ENCODE measurements around the gene TUFT1. TPM values are rescaled to one million over a fixed set of nuclear protein-coding genes. Genes with fewer than 3 reads are reported as not detected.

The TUFT1 gene
- total and polyA plus RNA-seq, 11 donors: 2.1 to 13.6 (median 4.3) TPM

DNA sequence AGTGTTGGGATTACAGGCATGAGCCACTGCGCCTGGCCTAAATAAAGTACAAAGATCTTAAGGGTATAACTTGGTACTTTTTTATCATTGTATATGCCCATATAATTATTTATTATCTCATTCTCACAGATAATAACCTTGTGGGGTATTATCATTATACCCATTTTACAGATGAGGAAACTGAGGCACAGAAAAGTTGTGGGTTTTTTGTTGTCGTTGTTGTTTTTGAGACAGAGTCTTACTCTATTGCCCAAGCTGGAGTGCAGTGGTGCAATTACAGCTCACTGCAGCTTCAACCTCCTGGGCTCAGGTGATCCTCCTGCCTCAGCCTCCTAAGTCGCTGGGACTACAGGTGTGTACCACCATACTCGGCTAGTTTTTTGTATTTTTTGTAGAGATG, 24.8 kb upstream of the TUFT1 start:
- no peaks in the 10 kb centered on the region for H3K36me3 ChIP-seq
- peaks cover 0 to 22% (median 6%) of the 10 kb centered on the region in 9 donors for H3K27me3 ChIP-seq
- TF ChIP-seq POLR2A (IDR thresholded peaks at IDR 0.05): no peak
- no peaks in the 10 kb centered on the region for H3K9me3 ChIP-seq
- H3K4me3 ChIP-seq: no peak overlapping the region
- no peak for ATAC-seq
- no peak overlapping the region for H3K27ac ChIP-seq
- intact Hi-C loops (cut with DNase I): no loop called here
- WGBS, 4 donors: 88 to 99% (median 93%) methylated on average over 4 of the region's 4 CpGs
- H3K4me1 ChIP-seq: peaks cover 0 to 22% (median 10%) of the 10 kb centered on the region in 12 donors
- DNase-seq: no peak

DNA sequence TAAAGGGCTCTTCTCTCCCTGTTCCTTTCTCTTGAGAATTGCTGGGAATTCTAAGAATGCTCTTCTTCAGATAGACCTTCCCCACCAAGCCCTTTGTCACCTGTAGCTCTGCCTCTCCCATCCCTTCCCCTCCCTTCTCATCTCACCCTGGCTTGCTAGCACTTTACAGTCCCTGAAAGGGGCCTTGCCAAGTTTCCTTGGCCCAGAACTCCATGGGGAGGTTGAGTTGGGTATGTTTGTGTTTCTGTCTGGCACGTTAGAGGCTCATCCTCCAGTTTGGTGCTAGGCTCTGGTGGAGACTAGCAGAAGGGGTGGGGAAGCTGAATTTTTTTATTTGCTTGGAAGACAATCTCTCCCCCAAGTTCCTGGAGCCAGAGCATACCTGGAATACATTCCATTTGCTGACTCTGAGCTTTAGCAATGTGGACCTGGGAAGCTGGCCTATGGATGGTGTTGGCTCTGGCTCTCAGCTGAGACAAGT, 24.0 kb upstream of the TUFT1 start:
- TF ChIP-seq, protein P1, sequence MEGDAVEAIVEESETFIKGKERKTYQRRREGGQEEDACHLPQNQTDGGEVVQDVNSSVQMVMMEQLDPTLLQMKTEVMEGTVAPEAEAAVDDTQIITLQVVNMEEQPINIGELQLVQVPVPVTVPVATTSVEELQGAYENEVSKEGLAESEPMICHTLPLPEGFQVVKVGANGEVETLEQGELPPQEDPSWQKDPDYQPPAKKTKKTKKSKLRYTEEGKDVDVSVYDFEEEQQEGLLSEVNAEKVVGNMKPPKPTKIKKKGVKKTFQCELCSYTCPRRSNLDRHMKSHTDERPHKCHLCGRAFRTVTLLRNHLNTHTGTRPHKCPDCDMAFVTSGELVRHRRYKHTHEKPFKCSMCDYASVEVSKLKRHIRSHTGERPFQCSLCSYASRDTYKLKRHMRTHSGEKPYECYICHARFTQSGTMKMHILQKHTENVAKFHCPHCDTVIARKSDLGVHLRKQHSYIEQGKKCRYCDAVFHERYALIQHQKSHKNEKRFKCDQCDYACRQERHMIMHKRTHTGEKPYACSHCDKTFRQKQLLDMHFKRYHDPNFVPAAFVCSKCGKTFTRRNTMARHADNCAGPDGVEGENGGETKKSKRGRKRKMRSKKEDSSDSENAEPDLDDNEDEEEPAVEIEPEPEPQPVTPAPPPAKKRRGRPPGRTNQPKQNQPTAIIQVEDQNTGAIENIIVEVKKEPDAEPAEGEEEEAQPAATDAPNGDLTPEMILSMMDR (IDR thresholded peaks at IDR 0.05): no peak
- TF ChIP-seq POLR2A (IDR thresholded peaks at IDR 0.05): no peak
- H3K9me3 ChIP-seq: no peaks in the 10 kb centered on the region
- H3K27me3 ChIP-seq: peaks cover 0 to 22% (median 6%) of the 10 kb centered on the region in 9 donors
- peaks cover 0 to 14% (median 9%) of the 10 kb centered on the region in 12 donors for H3K4me1 ChIP-seq
- intact Hi-C loops (cut with DNase I): no loop called here
- no peaks in the 10 kb centered on the region for H3K36me3 ChIP-seq
- DNase-seq: no peak
- WGBS, 4 donors: 56 to 82% (median 79%) methylated on average over 1 of the region's 1 CpG
- no peak for ATAC-seq
- H3K4me3 ChIP-seq: no peak overlapping the region
- H3K27ac ChIP-seq: no peak overlapping the region

DNA sequence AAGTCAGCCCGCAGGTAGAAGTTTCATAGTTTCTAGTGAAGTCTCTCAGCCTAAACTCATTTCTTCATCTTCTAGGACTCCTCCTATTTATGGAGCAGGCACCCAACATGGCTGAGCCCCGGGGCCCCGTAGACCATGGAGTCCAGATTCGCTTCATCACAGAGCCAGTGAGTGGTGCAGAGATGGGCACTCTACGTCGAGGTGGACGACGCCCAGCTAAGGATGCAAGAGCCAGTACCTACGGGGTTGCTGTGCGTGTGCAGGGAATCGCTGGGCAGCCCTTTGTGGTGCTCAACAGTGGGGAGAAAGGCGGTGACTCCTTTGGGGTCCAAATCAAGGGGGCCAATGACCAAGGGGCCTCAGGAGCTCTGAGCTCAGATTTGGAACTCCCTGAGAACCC, 21.7 kb upstream of the TUFT1 start:
- TF ChIP-seq, protein P1 (IDR thresholded peaks at IDR 0.05): no peak
- TF ChIP-seq POLR2A (IDR thresholded peaks at IDR 0.05): no peak
- ATAC-seq (no peak), DNase-seq (no peak)
- Histone ChIP-seq H3K9me3 (no peaks in the 10 kb centered on the region), H3K4me1 (no peaks in the 10 kb centered on the region), H3K36me3 (no peaks in the 10 kb centered on the region), H3K27me3 (peaks cover 0 to 11% (median 4%) of the 10 kb centered on the region in 9 donors), H3K27ac (no peak overlapping the region), H3K4me3 (no peak overlapping the region)
- 93 to 99% (median 96%) methylated on average over 12 of the region's 12 CpGs for WGBS, 4 donors
- intact Hi-C loops (cut with DNase I): no loop called here

DNA sequence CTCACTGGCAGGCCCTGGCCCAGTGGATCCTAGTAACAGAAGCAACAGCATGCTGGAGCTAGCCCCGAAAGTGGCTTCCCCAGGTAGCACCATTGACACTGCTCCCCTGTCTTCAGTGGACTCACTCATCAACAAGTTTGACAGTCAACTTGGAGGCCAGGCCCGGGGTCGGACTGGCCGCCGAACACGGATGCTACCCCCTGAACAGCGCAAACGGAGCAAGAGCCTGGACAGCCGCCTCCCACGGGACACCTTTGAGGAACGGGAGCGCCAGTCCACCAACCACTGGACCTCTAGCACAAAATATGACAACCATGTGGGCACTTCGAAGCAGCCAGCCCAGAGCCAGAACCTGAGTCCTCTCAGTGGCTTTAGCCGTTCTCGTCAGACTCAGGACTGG, 21.2 kb upstream of the TUFT1 start:
- ATAC-seq (no peak), DNase-seq (no peak)
- TF ChIP-seq, protein P1 (IDR thresholded peaks at IDR 0.05): no peak
- TF ChIP-seq POLR2A (IDR thresholded peaks at IDR 0.05): no peak
- H3K27ac ChIP-seq: no peak overlapping the region
- H3K27me3 ChIP-seq: peaks cover 0 to 11% (median 0%) of the 10 kb centered on the region in 9 donors
- intact Hi-C loops (cut with DNase I): no loop called here
- H3K9me3 ChIP-seq: no peaks in the 10 kb centered on the region
- no peak overlapping the region for H3K4me3 ChIP-seq
- H3K36me3 ChIP-seq: no peaks in the 10 kb centered on the region
- no peaks in the 10 kb centered on the region for H3K4me1 ChIP-seq
- WGBS, 4 donors: 93 to 98% (median 97%) methylated on average over 12 to 15 of the region's 15 CpGs

DNA sequence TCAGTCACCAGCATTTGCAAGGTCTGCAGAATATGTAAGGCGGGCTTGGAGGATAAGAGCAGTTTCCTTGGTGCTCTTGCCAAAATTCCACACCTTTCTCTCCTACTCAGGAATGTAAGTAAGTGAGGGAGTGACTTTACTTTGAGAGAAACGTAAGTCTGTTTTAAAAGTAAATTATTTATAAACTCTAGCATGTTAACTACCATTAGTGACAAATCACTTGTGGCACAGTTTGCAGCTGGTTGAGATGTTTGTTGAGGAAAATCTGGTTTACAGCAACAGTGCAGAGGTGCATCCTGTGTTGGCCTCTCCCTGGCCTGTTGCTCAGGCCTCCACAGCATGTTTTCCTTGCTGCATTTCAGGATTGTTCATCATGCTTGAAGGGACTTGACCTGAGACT, 20.4 kb upstream of the TUFT1 start:
- Histone ChIP-seq H3K27ac (no peak overlapping the region), H3K4me1 (no peaks in the 10 kb centered on the region), H3K9me3 (no peaks in the 10 kb centered on the region), H3K27me3 (peaks cover 0 to 11% (median 0%) of the 10 kb centered on the region in 9 donors), H3K4me3 (no peak overlapping the region), H3K36me3 (no peaks in the 10 kb centered on the region)
- no peak for ATAC-seq
- intact Hi-C loops (cut with DNase I): no loop called here
- TF ChIP-seq, protein P1 (IDR thresholded peaks at IDR 0.05): no peak
- no peak for TF ChIP-seq POLR2A (IDR thresholded peaks at IDR 0.05)
- WGBS, 4 donors: 89 to 96% (median 95%) methylated on average over 2 of the region's 2 CpGs
- no peak for DNase-seq

Measured in heart left ventricle (tissue), 16 donors.